B cell (primary cell): ENCODE data around the gene NT5C1B. TPM values are rescaled to one million over a fixed set of nuclear protein-coding genes. Genes with fewer than 3 reads are reported as not detected.

Experiments
- ATAC-seq: fragments of 200-7000 bp; cut with Tn5 transposase; one replicate; pipeline ENCODE4 v1.10.0; 2021; ENCODE audit warnings: low read depth, mild to moderate bottlenecking, moderate number of reproducible peaks, moderate library complexity
- CTCF ChIA-PET: fragments of 350-600 bp; sonication (Branson Sonifier 250); formaldehyde crosslinking; loops from one replicate; lab custom pipeline; 2021; ENCODE audit warnings: antibody characterized with exemption, inconsistent platforms; lab: Charles Lee
- POLR2A ChIA-PET: fragments of 350-600 bp; sonication (Branson Sonifier 250); formaldehyde crosslinking; loops from one replicate; lab custom pipeline; 2021; ENCODE audit warnings: antibody characterized with exemption; lab: Charles Lee
- DNase-seq: peaks from one replicate; pipeline ENCODE4 v3.0.0; 2013
- H2AFZ ChIP-seq: 2 replicates; pipeline ENCODE4 v1.6.1; 2012; ENCODE audit warnings: mild to moderate bottlenecking, low read depth, low read length; ENCODE audit not compliant: insufficient read depth, poor library complexity, severe bottlenecking
- H3K27ac ChIP-seq, 2 donors: 1 replicate in 1 of 2; 2 replicates in 1 of 2; pipeline ENCODE4 v1.5.1; 2012 to 2013; ENCODE audit warnings: low read length in 2 of 2, mild to moderate bottlenecking in 2 of 2, moderate library complexity in 1 of 2
- H3K27me3 ChIP-seq, 4 experiments: fragments of 200-600 bp in 1 of 4; sonication (generic) in 1 of 4; replicated peaks in 1 of 4; 1 replicate in 2 of 4; 2 replicates in 2 of 4; pipeline versions ENCODE4 v1.6.1 to v1.7.0; 2013 to 2016; ENCODE audit warnings: low read length in 3 of 4, mild to moderate bottlenecking in 2 of 4, mixed read lengths in 1 of 4, moderate library complexity in 1 of 4; ENCODE audit not compliant: insufficient read depth in 4 of 4, control insufficient read depth in 3 of 4; ENCODE audit errors: control extremely low read depth in 1 of 4
- H3K36me3 ChIP-seq, 2 experiments: replicated peaks in 1 of 2; 1 replicate in 1 of 2; 2 replicates in 1 of 2; pipeline versions ENCODE4 v1.6.1 to v1.7.1; 2013; ENCODE audit warnings: low read length in 1 of 2; ENCODE audit not compliant: insufficient read depth in 2 of 2, control insufficient read depth in 1 of 2; ENCODE audit errors: control extremely low read depth in 1 of 2, extremely low read depth in 1 of 2
- H3K4me1 ChIP-seq, 2 donors: fragments of 200-600 bp in 1 of 2; sonication (generic) in 1 of 2; 1 replicate in 1 of 2; 2 replicates in 1 of 2; pipeline versions ENCODE4 v1.5.1 to v1.6.1; 2013 to 2017; ENCODE audit warnings: low read length in 2 of 2; ENCODE audit not compliant: control insufficient read depth in 2 of 2, insufficient read depth in 2 of 2
- H3K4me2 ChIP-seq: replicated peaks from 2 replicates; pipeline ENCODE3; 2012; ENCODE audit warnings: mild to moderate bottlenecking, low read depth, low read length; ENCODE audit not compliant: poor library complexity, severe bottlenecking
- H3K4me3 ChIP-seq, 5 experiments: fragments of 200-600 bp in 1 of 5; sonication (generic) in 1 of 5; 1 replicate in 3 of 5; 2 replicates in 2 of 5; pipeline versions ENCODE4 v1.5.1 to v1.7.0; 2011 to 2016; ENCODE audit warnings: low read length in 4 of 5, mild to moderate bottlenecking in 4 of 5, low read depth in 2 of 5, control low read depth in 1 of 5, moderate library complexity in 1 of 5; ENCODE audit not compliant: insufficient read depth in 1 of 5; ENCODE audit errors: control extremely low read depth in 1 of 5, extremely low read depth in 1 of 5
- H3K79me2 ChIP-seq: fragments of 200-600 bp; sonication (generic); one replicate; pipeline ENCODE4 v1.6.0; 2016; ENCODE audit warnings: low read length; ENCODE audit not compliant: control insufficient read depth, insufficient read depth
- H3K9ac ChIP-seq: fragments of 200-600 bp; sonication (generic); 2 replicates; pipeline ENCODE4 v1.6.1; 2017; ENCODE audit warnings: mild to moderate bottlenecking, low read length, moderate library complexity
- H3K9me3 ChIP-seq, 3 donors: one replicate each; pipeline versions ENCODE4 v1.6.1 to v1.7.1; 2013; ENCODE audit warnings: low read length in 2 of 3; ENCODE audit not compliant: control insufficient read depth in 2 of 3, insufficient read depth in 1 of 3; ENCODE audit errors: control extremely low read depth in 1 of 3
- H4K20me1 ChIP-seq: 2 replicates; pipeline ENCODE4 v1.6.0; 2012; ENCODE audit warnings: mild to moderate bottlenecking, low read length; ENCODE audit not compliant: insufficient read depth, control insufficient read depth, poor library complexity, severe bottlenecking
- H3K27ac Mint-ChIP-seq: one replicate; pipeline ENCODE4 v1.8.0; 2021; ENCODE audit warnings: mixed read lengths
- H3K27me3 Mint-ChIP-seq: one replicate; pipeline ENCODE4 v1.8.0; 2021; ENCODE audit warnings: mixed read lengths
- H3K4me1 Mint-ChIP-seq: one replicate; pipeline ENCODE4 v1.8.0; 2021; ENCODE audit warnings: mixed read lengths
- H3K4me3 Mint-ChIP-seq: one replicate; pipeline ENCODE4 v1.8.0; 2021; ENCODE audit warnings: mixed read lengths
- H3K9me3 Mint-ChIP-seq: one replicate; pipeline ENCODE4 v1.8.0; 2022; ENCODE audit warnings: mixed read lengths; ENCODE audit not compliant: insufficient read depth
- CTCF ChIP-seq: fragments of 200-600 bp; IDR thresholded peaks from one replicate; pipeline ENCODE4 v1.8.0; 2022; ENCODE audit warnings: antibody characterized with exemption, mild to moderate bottlenecking
- EZH2 ChIP-seq: IDR thresholded peaks from 2 replicates; pipeline ENCODE4 v1.6.1; 2012; ENCODE audit warnings: borderline replicate concordance, low read depth, mild to moderate bottlenecking, moderate library complexity, low read length; ENCODE audit not compliant: insufficient read depth, poor library complexity, severe bottlenecking
- WGBS: methylation state at CpG from one replicate; pipeline ENCODE4 v1.1.5; 2013; ENCODE audit warnings: missing lambda C conversion rate; ENCODE audit not compliant: insufficient coverage; 5-methylcytosine and 5-hydroxymethylcytosine counted together
- intact Hi-C: fragments of 100-400 bp; cut with micrococcal nuclease; formaldehyde crosslinking; loops from one replicate; pipeline ENCODE4 v1.10.0; 2022
- polyA plus RNA-seq: library from polyadenylated mRNA; depleted of rRNA; stranded (reverse); fragments of >200 nt; gene quantifications from 2 replicates; pipeline ENCODE4 v1.2.3, GENCODE V29; 2012
- total RNA-seq, 2 donors: library from RNA; stranded (reverse); fragments of 120-200 nt in 1 of 2; gene quantifications; 1 replicate in 1 of 2; 2 replicates in 1 of 2; pipeline versions ENCODE4 v1.2.3 to v1.2.4, GENCODE V29; 2013 to 2022

The NT5C1B gene
- total and polyA plus RNA-seq, 2 donors (not counting 1 experiment from before 2014, with no cell fraction given), result not detected

- CTCF ChIA-PET, result interaction anchor here (0.8 to 6.5 kb wide), 10 partner anchors 9 to 1358 kb away, joined by 3 to 103 read pairs (median 3); no protein-coding TSS in a partner anchor
Observed at GRCh38 chr2:18518116-18519111, 71.0 kb downstream of the NT5C1B start.

More at GRCh38 chr2:18518116-18519111, 71.0 kb downstream of the NT5C1B start:
- Mint-ChIP-seq H3K27ac (no peak overlapping the region), H3K9me3 (no peaks in the 10 kb centered on the region), H3K27me3 (peaks cover 29% of the 10 kb centered on the region), H3K4me3 (no peak overlapping the region), H3K4me1 (no peaks in the 10 kb centered on the region)
- 94% methylated on average over 8 of the region's 11 CpGs for WGBS
- no peak overlapping the region for H3K27ac ChIP-seq
- no peaks in the 10 kb centered on the region for H3K9me3 ChIP-seq
- no peaks in the 10 kb centered on the region for H3K79me2 ChIP-seq
- no peak overlapping the region for H3K4me2 ChIP-seq
- H3K4me1 ChIP-seq, result no peaks in the 10 kb centered on the region
- no peak overlapping the region for H3K4me3 ChIP-seq
- POLR2A ChIA-PET, result no interaction called here
- TF ChIP-seq CTCF (no peak), EZH2 (no peak)
- H3K36me3 ChIP-seq, result no peaks in the 10 kb centered on the region
- no peak for ATAC-seq
- H3K27me3 ChIP-seq, result peaks cover 0 to 13% (median 2%) of the 10 kb centered on the region in 4 experiments
- no peak for DNase-seq
- H4K20me1 ChIP-seq, result no peaks in the 10 kb centered on the region
- H2AFZ ChIP-seq, result no peak overlapping the region
- no peak overlapping the region for H3K9ac ChIP-seq
- intact Hi-C loops, result no loop called here
